NB4 (cell line): ENCODE data around the gene MAML2.

Experiments
- DNase-seq: peaks from one replicate; pipeline ENCODE4 v3.0.0; 2010; ENCODE audit warnings: low read depth
- H3K4me3 ChIP-seq: one replicate; pipeline ENCODE4 v1.5.1; 2011; ENCODE audit warnings: mild to moderate bottlenecking, low read depth, low read length, moderate library complexity
- CTCF ChIP-seq: IDR thresholded peaks from one replicate; pipeline ENCODE4 v1.5.1; 2012; ENCODE audit warnings: low read depth, low read length
- MAX ChIP-seq: IDR thresholded peaks from 2 replicates; pipeline ENCODE4 v1.6.1; 2011; ENCODE audit warnings: low read depth, low read length
- MYC ChIP-seq: IDR thresholded peaks from 2 replicates; pipeline ENCODE4 v1.6.1; 2011; ENCODE audit warnings: low read depth, low read length
- POLR2A ChIP-seq: IDR thresholded peaks from 2 replicates; pipeline ENCODE4 v1.6.1; 2011; ENCODE audit warnings: mild to moderate bottlenecking; ENCODE audit not compliant: insufficient read length; ENCODE audit errors: extremely low read depth

Gene MAML2

GRCh38 chr11:96365493-96365892, 22.5 kb upstream of the MAML2 start:
- no peak for DNase-seq
- no peak overlapping the region for H3K4me3 ChIP-seq
- TF ChIP-seq MAX (no peak), POLR2A (no peak), MYC (no peak), CTCF (no peak)

- no peak overlapping the region for H3K4me3 ChIP-seq
- TF ChIP-seq CTCF, result no peak
- no peak for TF ChIP-seq MYC
- TF ChIP-seq POLR2A, result no peak
- TF ChIP-seq MAX, result no peak
- DNase-seq, result no peak
These were observed 18.8 kb upstream of the MAML2 start for GRCh38 chr11:96361778-96362177.

- TF ChIP-seq CTCF, result no peak
- no peak overlapping the region for H3K4me3 ChIP-seq
- no peak for DNase-seq
These were observed 15.3 kb upstream of the MAML2 start for GRCh38 chr11:96358321-96358720.

- no peak for DNase-seq
- H3K4me3 ChIP-seq, result no peak overlapping the region
- TF ChIP-seq POLR2A (no peak), CTCF (no peak), MAX (no peak)
These were observed 14.8 kb upstream of the MAML2 start for GRCh38 chr11:96357794-96358193.

GRCh38 chr11:96356848-96357247, 13.9 kb upstream of the MAML2 start:
- no peak overlapping the region for H3K4me3 ChIP-seq
- TF ChIP-seq POLR2A (no peak), MYC (no peak), CTCF (no peak), MAX (no peak)
- DNase-seq, result no peak

- TF ChIP-seq MAX (no peak), POLR2A (no peak), CTCF (no peak), MYC (no peak)
- H3K4me3 ChIP-seq, result peak overlapping the region; percentile 86
- no peak for DNase-seq
These were observed 708 bp downstream of the MAML2 start for GRCh38 chr11:96342014-96342960.
